SJSA1 (cell line): ENCODE measurements around the gene TM9SF3. TPM values are rescaled to one million over a fixed set of nuclear protein-coding genes. Genes with fewer than 3 reads are reported as not detected.
"Not testable (repeated sequence)": the region's sequence is repeated elsewhere in the genome, so short reads cannot be mapped to it uniquely, and the experiment has no call there.

Experiments used
- DNase-seq, 2 experiments: peaks; one replicate each; pipeline ENCODE4 v3.0.0-alpha.2; 2015 to 2020; ENCODE audit warnings: low spot score in 2 of 2, low read depth in 1 of 2
- H3K27ac ChIP-seq: fragments of 250-450 bp; sonication (Bioruptor Pico); 2 replicates; pipeline ENCODE4 v1.5.1; 2020; ENCODE audit warnings: mild to moderate bottlenecking, moderate library complexity
- H3K27me3 ChIP-seq: fragments of 250-450 bp; sonication (Bioruptor Pico); replicated peaks from 2 replicates; pipeline ENCODE4 v1.5.1; 2020; ENCODE audit warnings: mild to moderate bottlenecking, moderate library complexity
- H3K36me3 ChIP-seq: fragments of 250-450 bp; sonication (Bioruptor Pico); 2 replicates; pipeline ENCODE4 v1.5.1; 2020; ENCODE audit warnings: mild to moderate bottlenecking
- H3K4me1 ChIP-seq: fragments of 250-450 bp; sonication (Bioruptor Pico); replicated peaks from 2 replicates; pipeline ENCODE4 v1.6.1; 2021; ENCODE audit warnings: mild to moderate bottlenecking
- H3K4me3 ChIP-seq: fragments of 250-450 bp; sonication (Bioruptor Pico); 2 replicates; pipeline ENCODE4 v1.5.1; 2020; ENCODE audit warnings: mild to moderate bottlenecking
- H3K9me3 ChIP-seq: fragments of 250-450 bp; sonication (Bioruptor Pico); replicated peaks from 2 replicates; pipeline ENCODE4 v1.5.1; 2020; ENCODE audit warnings: mild to moderate bottlenecking
- total RNA-seq: library from RNA; depleted of rRNA; stranded (reverse); fragments of >200 nt; shearing (Covaris generic); gene quantifications from 2 replicates; pipeline ENCODE4 v1.2.3, GENCODE V29; 2014

The TM9SF3 gene
- total RNA-seq, 1 experiment from 2014 or later, result 119 TPM

DNA sequence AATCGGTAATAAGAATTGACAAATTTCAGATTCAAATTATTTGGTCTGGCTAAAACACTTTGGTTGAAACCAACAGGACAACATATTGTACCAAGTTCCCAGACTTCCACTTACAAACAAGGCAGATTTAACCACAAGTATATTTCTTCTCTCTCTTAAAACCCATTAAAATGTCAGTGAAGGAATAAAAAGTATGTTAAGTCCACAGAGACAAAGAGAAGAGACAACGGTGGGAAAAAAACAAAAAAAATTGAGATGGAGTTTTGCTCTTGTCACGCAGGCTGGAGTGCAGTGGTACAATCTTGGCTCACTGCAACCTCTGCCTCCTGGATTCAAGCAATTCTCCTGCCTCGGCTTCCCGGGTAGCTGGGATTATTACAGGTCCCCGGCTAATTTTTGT is 16.3 kb downstream of the TM9SF3 start:
- DNase-seq, result no peak
- peaks cover 30% of the 10 kb centered on the region for H3K36me3 ChIP-seq

DNA sequence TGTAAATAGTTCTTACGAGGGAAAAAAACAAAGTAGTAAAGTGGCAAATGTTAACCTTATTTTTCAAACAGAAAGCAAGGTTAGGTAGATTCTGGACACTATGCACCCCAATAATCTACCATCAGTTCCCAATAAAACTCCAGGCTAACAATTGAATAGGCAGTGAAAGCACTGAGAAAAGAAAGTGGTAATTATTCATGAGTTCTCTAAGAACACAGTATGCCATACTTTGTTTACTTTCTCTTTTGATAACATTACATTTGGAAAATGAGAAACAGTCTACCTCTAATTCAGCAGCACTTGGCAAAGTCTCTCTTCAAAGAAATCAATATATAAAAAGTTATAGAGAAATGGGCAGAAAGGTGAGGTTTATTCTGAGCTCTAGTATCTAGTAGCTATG is 18.4 kb downstream of the TM9SF3 start:
- Histone ChIP-seq H3K4me3 (no peak overlapping the region), H3K36me3 (peaks cover 34% of the 10 kb centered on the region), H3K27ac (no peak overlapping the region), H3K27me3 (no peaks in the 10 kb centered on the region), H3K4me1 (peaks cover 8% of the 10 kb centered on the region), H3K9me3 (no peaks in the 10 kb centered on the region)
- no peak for DNase-seq

More for the DNA sequence above, 16.3 kb downstream of the TM9SF3 start:
- Histone ChIP-seq H3K4me3 (no peak overlapping the region), H3K27ac (no peak overlapping the region), H3K4me1 (peaks cover 8% of the 10 kb centered on the region), H3K27me3 (no peaks in the 10 kb centered on the region), H3K9me3 (no peaks in the 10 kb centered on the region)

DNA sequence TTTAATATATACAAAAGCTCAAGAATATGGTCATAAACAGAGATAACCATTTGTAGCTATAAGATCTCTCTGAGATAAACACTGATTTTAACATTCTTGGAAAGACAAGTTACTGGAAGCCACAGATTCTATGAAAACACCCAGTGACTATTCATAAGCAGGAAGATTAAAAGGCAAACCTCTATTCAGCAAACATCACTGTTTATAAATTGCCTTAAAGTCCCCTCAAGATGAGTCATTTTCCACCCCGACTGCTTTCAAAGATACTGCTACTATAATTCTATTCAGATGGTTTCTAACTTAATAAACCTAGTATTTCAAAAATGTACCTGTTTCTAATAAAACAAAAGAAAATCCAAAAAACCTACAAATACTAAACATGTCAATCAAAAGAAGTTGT is 21.0 kb downstream of the TM9SF3 start:
- DNase-seq, result peak in 1 of 2 experiments; percentile 61
- H3K36me3 ChIP-seq, result peaks cover 38% of the 10 kb centered on the region
- H3K4me1 ChIP-seq, result peaks cover 8% of the 10 kb centered on the region
- H3K27ac ChIP-seq, result no peak overlapping the region
- H3K4me3 ChIP-seq, result no peak overlapping the region
- H3K9me3 ChIP-seq, result no peaks in the 10 kb centered on the region
- no peaks in the 10 kb centered on the region for H3K27me3 ChIP-seq

DNA sequence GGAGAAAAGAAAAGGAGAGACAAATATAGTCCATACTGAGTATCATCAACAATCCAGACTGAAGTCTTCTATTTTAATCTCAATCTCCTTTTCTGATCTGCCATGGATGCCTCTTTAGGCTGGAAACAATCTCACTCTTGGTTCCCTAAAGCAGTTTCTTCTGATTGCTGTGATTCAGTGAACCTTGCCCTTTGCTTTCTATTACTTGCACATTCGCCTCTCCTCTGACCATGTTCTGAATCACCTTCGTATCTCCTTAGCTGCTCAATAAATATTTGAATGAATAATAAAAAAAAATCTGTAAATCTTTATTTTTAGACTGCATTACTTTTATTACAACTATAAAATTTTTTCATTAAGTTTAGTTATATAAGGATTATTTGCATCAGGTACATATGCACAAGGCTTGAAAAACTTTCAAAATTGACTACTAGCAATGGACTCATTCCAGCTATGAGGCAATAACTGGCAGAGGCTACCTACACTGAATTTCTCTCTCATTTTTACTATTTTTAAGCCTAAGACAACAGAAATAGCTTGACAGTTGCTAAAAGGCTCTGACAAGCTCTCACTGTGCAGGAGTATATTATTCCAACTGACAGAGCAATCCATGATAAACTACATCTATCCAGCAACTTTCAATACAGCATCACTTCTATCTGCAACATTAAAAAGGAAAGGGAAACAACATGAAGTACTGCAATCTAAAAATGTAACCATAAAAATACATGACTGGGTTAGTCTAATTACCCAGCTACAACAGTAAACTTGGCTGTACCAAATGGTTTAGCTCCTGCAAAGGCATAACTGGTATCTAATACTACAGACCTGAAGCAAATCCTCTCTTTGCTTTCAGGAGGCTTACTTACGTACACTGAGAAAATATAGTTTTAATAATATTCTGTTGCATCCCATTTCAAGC is 25.6 kb downstream of the TM9SF3 start:
- no peaks in the 10 kb centered on the region for H3K9me3 ChIP-seq
- no peak overlapping the region for H3K27ac ChIP-seq
- no peaks in the 10 kb centered on the region for H3K27me3 ChIP-seq
- H3K4me1 ChIP-seq, result peaks cover 3% of the 10 kb centered on the region
- DNase-seq, result no peak
- no peak overlapping the region for H3K4me3 ChIP-seq
- H3K36me3 ChIP-seq, result peaks cover 55% of the 10 kb centered on the region

DNA sequence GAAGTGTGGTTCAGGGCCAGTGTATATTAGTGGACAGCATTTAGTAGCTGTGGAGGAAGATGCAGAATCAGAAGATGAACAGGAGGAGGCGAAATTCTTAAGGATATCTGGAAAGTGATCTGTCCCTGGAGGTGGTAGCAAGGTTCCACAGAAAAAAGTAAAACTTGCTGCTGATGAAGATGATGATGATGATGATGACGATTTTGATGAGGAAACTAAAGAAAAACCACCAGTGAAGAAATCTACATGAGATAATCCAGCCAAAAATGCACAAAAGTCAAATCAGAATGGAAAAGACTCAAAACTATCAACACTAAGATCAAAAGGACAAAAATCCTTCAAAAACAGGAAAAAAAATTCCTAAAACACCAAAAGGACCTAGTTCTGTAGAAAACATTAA is 26.3 kb downstream of the TM9SF3 start:
- no peak overlapping the region for H3K27ac ChIP-seq
- no peaks in the 10 kb centered on the region for H3K4me1 ChIP-seq
- no peak for DNase-seq
- no peaks in the 10 kb centered on the region for H3K27me3 ChIP-seq
- peaks cover 58% of the 10 kb centered on the region for H3K36me3 ChIP-seq
- H3K9me3 ChIP-seq, result no peaks in the 10 kb centered on the region
- H3K4me3 ChIP-seq, result no peak overlapping the region

DNA sequence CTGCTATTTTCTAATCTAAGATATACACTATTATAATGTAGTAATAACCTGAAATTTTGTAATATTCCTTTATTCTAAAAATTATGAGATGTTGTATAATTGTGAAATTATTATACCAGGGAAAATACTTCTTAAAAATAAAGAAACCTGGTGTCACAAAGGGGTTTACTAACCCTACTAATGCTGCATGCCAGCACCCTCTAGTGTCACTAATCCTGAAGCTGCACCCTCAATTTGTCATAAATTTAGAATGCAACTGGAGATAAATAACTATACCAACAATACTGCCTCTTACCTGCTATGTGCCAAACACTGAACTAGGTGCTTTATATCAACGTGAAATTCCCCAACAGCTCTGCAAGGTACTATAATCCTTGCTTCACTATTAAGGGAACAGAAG is 30.8 kb downstream of the TM9SF3 start:
- Histone ChIP-seq H3K4me1 (no peaks in the 10 kb centered on the region), H3K4me3 (no peak overlapping the region), H3K27me3 (no peaks in the 10 kb centered on the region), H3K9me3 (no peaks in the 10 kb centered on the region), H3K27ac (no peak overlapping the region), H3K36me3 (peaks cover 70% of the 10 kb centered on the region)
- DNase-seq, result no peak

DNA sequence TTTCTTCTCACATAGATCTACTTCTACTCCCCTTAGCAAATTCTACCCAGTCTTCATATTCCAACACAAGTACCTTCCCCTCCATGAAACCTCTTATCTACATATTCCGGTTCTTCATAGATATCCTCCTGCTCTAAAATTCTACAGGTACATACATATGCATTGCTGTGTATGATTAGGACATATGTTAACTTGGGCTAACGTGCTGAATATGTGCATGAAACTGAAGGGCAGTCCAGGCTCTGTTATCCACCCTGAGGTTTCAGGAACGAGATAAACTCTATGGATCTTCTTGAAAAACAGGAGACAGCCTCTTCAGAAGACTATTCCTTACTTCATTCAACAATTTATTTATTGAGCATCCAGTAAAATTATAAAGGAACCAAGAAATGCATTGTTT is 31.5 kb downstream of the TM9SF3 start:
- no peaks in the 10 kb centered on the region for H3K4me1 ChIP-seq
- peaks cover 74% of the 10 kb centered on the region for H3K36me3 ChIP-seq
- H3K27me3 ChIP-seq, result no peaks in the 10 kb centered on the region
- H3K9me3 ChIP-seq, result no peaks in the 10 kb centered on the region
- no peak overlapping the region for H3K27ac ChIP-seq
- no peak for DNase-seq
- no peak overlapping the region for H3K4me3 ChIP-seq

DNA sequence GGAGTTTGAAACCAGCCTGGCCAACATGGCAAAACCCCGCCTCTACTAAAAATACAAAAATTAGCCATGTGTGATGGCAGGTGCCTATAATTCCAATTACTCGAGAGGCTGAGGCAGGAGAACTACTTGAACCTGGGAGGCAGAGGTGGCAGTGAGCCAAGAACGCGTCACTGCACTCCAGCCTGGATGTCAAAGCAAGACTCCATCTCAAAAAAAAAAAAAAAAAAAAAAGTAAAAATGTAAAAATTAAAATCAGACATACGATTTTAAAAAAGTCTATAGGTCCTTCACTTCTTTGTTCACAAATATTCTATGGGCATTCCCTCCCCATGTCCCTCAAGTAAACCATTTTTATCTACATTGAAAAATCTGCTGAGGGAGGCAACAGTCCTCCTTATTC is 38.2 kb downstream of the TM9SF3 start:
- H3K4me1 ChIP-seq, result no peaks in the 10 kb centered on the region
- no peaks in the 10 kb centered on the region for H3K9me3 ChIP-seq
- H3K36me3 ChIP-seq, result peaks cover 83% of the 10 kb centered on the region
- H3K27ac ChIP-seq, result no peak overlapping the region
- DNase-seq, result no peak
- no peaks in the 10 kb centered on the region for H3K27me3 ChIP-seq
- no peak overlapping the region for H3K4me3 ChIP-seq

DNA sequence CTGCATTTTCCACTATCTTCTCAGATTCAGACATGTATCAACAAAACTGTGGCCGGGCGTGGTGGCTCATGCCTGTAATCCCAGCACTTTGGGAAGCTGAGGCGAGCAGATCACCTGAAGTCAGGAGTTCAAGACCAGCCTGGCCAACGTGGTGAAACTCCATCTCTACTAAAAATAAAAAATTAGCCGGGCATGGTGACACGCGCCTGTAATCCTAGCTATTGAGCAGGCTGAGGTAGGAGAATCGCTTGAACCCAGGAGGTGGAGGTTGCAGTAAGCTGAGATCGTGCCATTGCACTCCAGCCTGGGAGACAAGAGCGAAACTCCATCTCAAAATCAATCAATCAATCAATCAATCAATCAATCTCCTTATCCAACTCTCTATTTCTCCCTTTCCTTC is 41.3 kb downstream of the TM9SF3 start:
- H3K36me3 ChIP-seq, result peaks cover 73% of the 10 kb centered on the region
- not testable (repeated sequence) for H3K9me3 ChIP-seq, DNase-seq, H3K4me1 ChIP-seq, H3K27me3 ChIP-seq, H3K27ac ChIP-seq, H3K4me3 ChIP-seq

DNA sequence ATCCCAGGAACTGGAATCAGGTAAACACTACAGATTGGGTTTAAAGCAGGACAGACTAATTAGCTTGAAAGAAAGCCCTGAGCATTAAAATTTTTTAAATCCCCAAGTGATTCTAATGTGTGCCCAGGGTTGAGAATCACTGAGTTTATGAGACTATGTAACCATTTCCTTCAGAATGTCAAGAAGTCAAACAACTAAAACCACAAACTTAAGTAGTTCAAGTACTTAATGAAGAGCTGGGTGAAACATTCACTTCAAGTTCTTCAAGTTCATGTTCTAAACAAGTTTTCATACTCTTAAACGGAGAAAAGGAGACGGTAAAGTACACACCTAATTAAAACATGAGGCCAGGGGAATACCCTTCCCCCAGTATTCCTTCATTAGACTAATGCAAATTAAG is 44.9 kb downstream of the TM9SF3 start:
- Histone ChIP-seq H3K27ac (no peak overlapping the region), H3K36me3 (peaks cover 64% of the 10 kb centered on the region), H3K27me3 (no peaks in the 10 kb centered on the region), H3K4me1 (no peaks in the 10 kb centered on the region), H3K9me3 (no peaks in the 10 kb centered on the region), H3K4me3 (no peak overlapping the region)
- no peak for DNase-seq

DNA sequence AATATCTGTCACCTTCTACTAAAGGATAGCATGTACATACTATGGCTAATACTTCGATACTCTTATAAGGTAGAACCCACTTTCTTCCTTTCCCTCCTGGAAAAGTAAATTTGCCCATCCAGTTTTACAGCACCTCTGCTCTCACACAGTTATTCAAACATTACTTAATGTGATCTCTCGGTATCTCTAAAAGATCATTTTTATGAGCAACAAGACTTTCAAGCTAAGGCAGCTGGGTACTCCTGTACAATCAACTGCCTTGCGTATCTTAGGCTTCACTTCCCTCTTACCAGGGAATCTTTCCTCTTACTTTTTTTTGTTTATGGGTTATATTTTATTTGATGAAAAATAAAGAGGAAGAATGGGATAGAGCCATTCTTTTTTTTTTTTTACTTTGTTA is 46.6 kb downstream of the TM9SF3 start:
- H3K4me3 ChIP-seq, result no peak overlapping the region
- no peaks in the 10 kb centered on the region for H3K9me3 ChIP-seq
- H3K27ac ChIP-seq, result no peak overlapping the region
- DNase-seq, result no peak
- H3K4me1 ChIP-seq, result no peaks in the 10 kb centered on the region
- H3K36me3 ChIP-seq, result peaks cover 48% of the 10 kb centered on the region
- no peaks in the 10 kb centered on the region for H3K27me3 ChIP-seq

DNA sequence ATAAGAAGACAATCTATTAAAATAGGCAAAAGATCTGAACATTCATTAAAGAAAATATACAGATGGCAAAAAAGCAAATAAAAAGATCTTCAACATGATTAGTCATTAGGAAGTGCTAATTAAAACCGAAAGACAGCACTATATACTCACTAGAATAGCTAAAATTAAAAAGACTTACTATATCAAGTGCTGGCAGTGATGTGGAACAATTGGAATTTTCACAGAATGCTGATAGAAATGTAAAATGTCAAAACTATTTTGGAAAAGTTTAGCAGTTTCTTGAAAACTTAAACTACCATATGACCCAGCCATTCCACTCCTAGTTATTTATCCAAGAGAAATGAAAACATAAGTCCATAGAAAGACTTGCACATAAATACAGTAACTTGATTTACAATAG is 48.1 kb downstream of the TM9SF3 start:
- Histone ChIP-seq H3K4me1 (no peaks in the 10 kb centered on the region), H3K36me3 (peaks cover 42% of the 10 kb centered on the region), H3K9me3 (no peaks in the 10 kb centered on the region), H3K27me3 (no peaks in the 10 kb centered on the region), H3K27ac (no peak overlapping the region), H3K4me3 (no peak overlapping the region)
- DNase-seq, result no peak

DNA sequence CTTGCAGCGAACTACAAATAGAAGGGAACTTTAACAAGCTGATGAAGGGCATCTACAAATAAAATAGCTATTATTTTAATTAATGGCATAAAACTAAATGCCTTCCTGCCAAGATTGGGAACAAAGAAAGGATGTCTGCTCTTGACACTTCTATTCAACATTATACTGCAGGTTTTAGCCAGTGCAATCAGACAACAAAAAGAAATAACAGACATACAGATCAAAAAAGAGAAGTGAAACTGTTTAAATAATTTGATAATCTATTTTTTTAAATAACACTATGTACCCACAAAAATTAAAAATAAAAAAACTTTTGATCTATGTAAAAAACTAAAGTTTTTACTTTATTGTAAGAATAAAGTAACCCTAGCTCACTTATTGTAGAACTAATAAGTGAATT is 50.7 kb downstream of the TM9SF3 start:
- H3K36me3 ChIP-seq, result peaks cover 44% of the 10 kb centered on the region
- H3K27ac ChIP-seq, result no peak overlapping the region
- no peak for DNase-seq
- H3K27me3 ChIP-seq, result no peaks in the 10 kb centered on the region
- no peaks in the 10 kb centered on the region for H3K4me1 ChIP-seq
- H3K9me3 ChIP-seq, result no peaks in the 10 kb centered on the region
- no peak overlapping the region for H3K4me3 ChIP-seq

DNA sequence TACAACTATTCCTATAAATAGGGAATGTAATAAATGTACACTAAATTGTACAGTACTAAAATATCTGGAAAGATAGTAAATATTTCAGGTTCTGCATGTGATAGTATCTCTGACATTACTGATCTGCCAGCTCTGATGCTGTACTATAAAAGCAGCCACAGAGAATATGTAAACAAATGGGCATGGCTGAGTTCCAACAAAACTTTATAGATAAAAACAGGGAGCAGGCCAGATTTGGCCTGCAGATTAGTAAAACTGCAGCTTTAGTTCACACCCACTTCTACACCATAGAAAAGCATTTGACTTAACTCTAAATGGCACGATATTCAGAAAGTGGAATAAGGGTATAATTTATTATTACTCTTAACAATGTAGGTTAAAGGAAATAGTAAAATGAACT is 54.3 kb downstream of the TM9SF3 start:
- Histone ChIP-seq H3K4me3 (no peak overlapping the region), H3K4me1 (no peaks in the 10 kb centered on the region), H3K27me3 (no peaks in the 10 kb centered on the region), H3K27ac (no peak overlapping the region), H3K36me3 (peaks cover 51% of the 10 kb centered on the region), H3K9me3 (no peaks in the 10 kb centered on the region)
- DNase-seq, result no peak
